Measurements from ENCODE around the gene TMC8. TPM values are rescaled to one million over a fixed set of nuclear protein-coding genes. Genes with fewer than 3 reads are reported as not detected.

Gene TMC8
- polyA plus RNA-seq, 1 experiment, result not detected

GRCh38 chr17:78101112-78101511 is 29.5 kb upstream of the TMC8 start:
- ChIA-PET CTCF (interaction anchor here (1.2 to 1.8 kb wide), 2 partner anchors 10 to 12 kb away, joined by 3 to 4 read pairs; no protein-coding TSS in a partner anchor), POLR2A (no interaction called here)
- DNase-seq (ENCODE audit: low read depth), result no peak
- H3K27me3 ChIP-seq (ENCODE audit: control insufficient read depth, insufficient read depth, low read length), result no peaks in the 10 kb centered on the region
- TF ChIP-seq CTCF (IDR thresholded peaks at IDR 0.05; ENCODE audit: insufficient read depth, low read depth, low read length), result no peak
- no peak overlapping the region for H3K4me3 ChIP-seq (ENCODE audit: low read depth, low read length)
- H3K36me3 ChIP-seq (ENCODE audit: control insufficient read depth, insufficient read depth, low read length), result peaks cover 23% of the 10 kb centered on the region

- ChIA-PET POLR2A (no interaction called here), CTCF (interaction anchor here (1.2 to 1.8 kb wide), 2 partner anchors 10 to 11 kb away, joined by 3 to 4 read pairs; no protein-coding TSS in a partner anchor)
- Histone ChIP-seq H3K27me3 (ENCODE audit: control insufficient read depth, insufficient read depth, low read length) (no peaks in the 10 kb centered on the region), H3K4me3 (ENCODE audit: low read depth, low read length) (no peak overlapping the region), H3K36me3 (ENCODE audit: control insufficient read depth, insufficient read depth, low read length) (peaks cover 20% of the 10 kb centered on the region)
- DNase-seq (ENCODE audit: low read depth), result no peak
- TF ChIP-seq CTCF (IDR thresholded peaks at IDR 0.05; ENCODE audit: insufficient read depth, low read depth, low read length), result no peak
These were observed 29.0 kb upstream of the TMC8 start for GRCh38 chr17:78101542-78101941.

- no peak for DNase-seq (ENCODE audit: low read depth)
- no peak for TF ChIP-seq CTCF (IDR thresholded peaks at IDR 0.05; ENCODE audit: insufficient read depth, low read depth, low read length)
- ChIA-PET CTCF (interaction anchor here (1.2 to 1.4 kb wide), 2 partner anchors 9 to 148 kb away, joined by 5 read pairs; no protein-coding TSS in a partner anchor), POLR2A (no interaction called here)
- Histone ChIP-seq H3K4me3 (ENCODE audit: low read depth, low read length) (no peak overlapping the region), H3K27me3 (ENCODE audit: control insufficient read depth, insufficient read depth, low read length) (no peaks in the 10 kb centered on the region), H3K36me3 (ENCODE audit: control insufficient read depth, insufficient read depth, low read length) (peaks cover 14% of the 10 kb centered on the region)
These were observed 27.3 kb upstream of the TMC8 start for GRCh38 chr17:78103311-78103710.

GRCh38 chr17:78104540-78104941 is 26.0 kb upstream of the TMC8 start:
- TF ChIP-seq CTCF (IDR thresholded peaks at IDR 0.05; ENCODE audit: insufficient read depth, low read depth, low read length), result no peak
- POLR2A ChIA-PET, result no interaction called here
- no peak for DNase-seq (ENCODE audit: low read depth)
- Histone ChIP-seq H3K27me3 (ENCODE audit: control insufficient read depth, insufficient read depth, low read length) (no peaks in the 10 kb centered on the region), H3K36me3 (ENCODE audit: control insufficient read depth, insufficient read depth, low read length) (peaks cover 10% of the 10 kb centered on the region), H3K4me3 (ENCODE audit: low read depth, low read length) (no peak overlapping the region)
- CTCF ChIA-PET, result no interaction called here

GRCh38 chr17:78105101-78105500 is 25.5 kb upstream of the TMC8 start:
- no peak for TF ChIP-seq CTCF (IDR thresholded peaks at IDR 0.05; ENCODE audit: insufficient read depth, low read depth, low read length)
- peaks cover 10% of the 10 kb centered on the region for H3K36me3 ChIP-seq (ENCODE audit: control insufficient read depth, insufficient read depth, low read length)

More at GRCh38 chr17:78105101-78105500, 25.5 kb upstream of the TMC8 start:
- DNase-seq (ENCODE audit: low read depth), result no peak
- POLR2A ChIA-PET, result no interaction called here
- Histone ChIP-seq H3K27me3 (ENCODE audit: control insufficient read depth, insufficient read depth, low read length) (no peaks in the 10 kb centered on the region), H3K4me3 (ENCODE audit: low read depth, low read length) (no peak overlapping the region)
- CTCF ChIA-PET, result no interaction called here

Data from BJ (cell line).